SH-SY5Y (cell line): ENCODE data around the gene GMCL2.

ENCODE experiments used
- GATA2 ChIP-seq: IDR thresholded peaks from 2 replicates; pipeline ENCODE4 v1.6.1; 2011; ENCODE audit warnings: mild to moderate bottlenecking, low read depth, low read length
- GATA3 ChIP-seq: IDR thresholded peaks from 2 replicates; pipeline ENCODE4 v1.6.1; 2011; ENCODE audit warnings: low read depth, mild to moderate bottlenecking, low read length, moderate library complexity

DNA sequence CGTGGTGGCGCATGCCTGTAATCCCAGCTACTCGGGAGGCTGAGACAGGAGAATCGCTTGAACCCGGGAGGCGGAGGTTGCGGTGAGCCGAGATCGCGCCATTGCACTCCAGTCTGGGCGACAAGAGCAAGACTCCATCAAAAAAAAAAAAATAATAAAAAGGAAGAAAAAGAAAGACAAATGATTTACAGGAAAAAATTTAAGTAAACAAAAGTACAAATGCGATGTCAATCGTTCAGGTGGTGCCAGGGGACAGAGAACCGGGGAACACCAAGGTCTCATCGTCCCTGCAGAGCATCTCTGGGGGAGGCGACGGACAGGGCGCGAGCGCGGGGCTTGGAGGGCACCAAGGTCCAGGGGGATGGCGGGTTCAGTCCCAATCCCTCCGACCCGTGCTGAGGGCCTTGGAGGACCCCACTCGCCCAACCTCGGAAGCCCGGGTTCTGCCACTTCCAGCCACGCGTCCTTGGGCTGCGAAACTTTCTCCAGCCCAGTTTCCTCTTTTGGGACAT lies 16.6 kb upstream of the GMCL2 start:
- no peak for TF ChIP-seq GATA2
- no peak for TF ChIP-seq GATA3
